ENCODE data around the gene ARHGAP32. TPM values are rescaled to one million over a fixed set of nuclear protein-coding genes. Genes with fewer than 3 reads are reported as not detected.
"Not testable (repeated sequence)": the region's sequence is repeated elsewhere in the genome, so short reads cannot be mapped to it uniquely, and the experiment has no call there.

The ARHGAP32 gene
- total and polyA plus RNA-seq, 9 donors, result 5.9 to 34.8 (median 28.4) TPM

DNA sequence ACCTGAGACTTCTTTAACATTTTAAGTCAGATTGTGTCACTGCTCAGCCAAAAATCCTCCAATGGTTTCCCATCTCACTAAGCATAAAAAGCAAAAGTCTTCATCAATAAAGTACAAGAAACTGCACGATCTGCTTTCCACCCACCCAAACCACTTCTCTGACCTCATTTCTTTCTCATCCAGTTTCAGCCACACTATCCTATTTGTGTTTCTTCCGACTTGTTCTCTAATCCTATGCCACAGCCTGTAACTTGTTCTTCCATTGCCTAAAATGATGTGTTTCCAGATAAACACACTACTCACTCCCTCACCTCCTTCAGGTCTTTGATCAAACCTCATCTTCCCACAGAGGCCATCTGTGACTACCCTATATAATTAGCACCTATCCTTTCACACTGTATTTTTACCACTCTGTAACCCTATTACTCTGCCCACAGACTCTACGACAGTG lies 28.4 kb downstream of the ARHGAP32 start:
- TF ChIP-seq CTCF (IDR thresholded peaks at IDR 0.05) (no peak), EP300 (IDR thresholded peaks at IDR 0.05) (no peak), POLR2A (IDR thresholded peaks at IDR 0.05) (no peak)
- intact Hi-C loops (cut with DNase I), result no loop called here
- 92 to 93% (median 92%) methylated on average over 3 of the region's 3 CpGs for WGBS, 3 donors
- Histone ChIP-seq H3K4me1 (ENCODE audit: insufficient read depth) (no peaks in the 10 kb centered on the region), H3K27ac (no peak overlapping the region), H3K27me3 (no peaks in the 10 kb centered on the region), H3K36me3 (no peaks in the 10 kb centered on the region), H3K4me3 (no peak overlapping the region), H3K9me3 (peaks cover 0 to 6% of the 10 kb centered on the region in 2 donors)
- no peak for DNase-seq

DNA sequence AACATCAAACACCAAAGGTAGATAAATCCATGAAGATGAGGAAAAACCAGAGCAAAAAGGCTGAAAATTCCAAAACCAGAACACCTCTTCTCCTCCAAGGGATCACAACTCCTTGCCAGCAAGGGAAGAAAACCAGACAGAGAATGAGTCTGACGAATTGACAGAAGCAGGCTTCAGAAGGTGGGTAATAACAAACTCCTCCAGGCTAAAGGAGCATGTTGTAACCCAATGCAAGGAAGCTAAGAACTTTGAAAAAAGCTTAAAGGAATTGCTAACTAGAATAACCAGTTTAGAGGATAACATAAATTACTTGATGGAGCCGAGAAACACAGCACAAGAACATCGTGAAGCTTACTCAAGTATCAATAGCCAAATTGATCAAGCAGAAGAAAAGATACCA lies 35.0 kb downstream of the ARHGAP32 start:
- H3K27me3 ChIP-seq; H3K4me3 ChIP-seq; H3K36me3 ChIP-seq; H3K4me1 ChIP-seq (ENCODE audit: insufficient read depth); H3K9me3 ChIP-seq; DNase-seq; H3K27ac ChIP-seq; intact Hi-C loops (cut with DNase I): not testable (repeated sequence)
- 91 to 95% (median 92%) methylated on average over 3 of the region's 3 CpGs for WGBS, 3 donors

GRCh38 chr11:129155745-129156144 lies 36.4 kb downstream of the ARHGAP32 start:
- TF ChIP-seq POLR2A (IDR thresholded peaks at IDR 0.05), result no peak
- TF ChIP-seq EP300 (IDR thresholded peaks at IDR 0.05), result no peak
- no peak for TF ChIP-seq CTCF (IDR thresholded peaks at IDR 0.05)
- H3K27me3 ChIP-seq, result no peaks in the 10 kb centered on the region
- no peaks in the 10 kb centered on the region for H3K9me3 ChIP-seq
- no peak overlapping the region for H3K4me3 ChIP-seq
- 96 to 97% (median 97%) methylated on average over 9 of the region's 9 CpGs for WGBS, 3 donors
- no peaks in the 10 kb centered on the region for H3K36me3 ChIP-seq
- H3K4me1 ChIP-seq (ENCODE audit: insufficient read depth), result no peaks in the 10 kb centered on the region
- no peak overlapping the region for H3K27ac ChIP-seq
- intact Hi-C loops (cut with DNase I), result no loop called here
- DNase-seq, result no peak

DNA sequence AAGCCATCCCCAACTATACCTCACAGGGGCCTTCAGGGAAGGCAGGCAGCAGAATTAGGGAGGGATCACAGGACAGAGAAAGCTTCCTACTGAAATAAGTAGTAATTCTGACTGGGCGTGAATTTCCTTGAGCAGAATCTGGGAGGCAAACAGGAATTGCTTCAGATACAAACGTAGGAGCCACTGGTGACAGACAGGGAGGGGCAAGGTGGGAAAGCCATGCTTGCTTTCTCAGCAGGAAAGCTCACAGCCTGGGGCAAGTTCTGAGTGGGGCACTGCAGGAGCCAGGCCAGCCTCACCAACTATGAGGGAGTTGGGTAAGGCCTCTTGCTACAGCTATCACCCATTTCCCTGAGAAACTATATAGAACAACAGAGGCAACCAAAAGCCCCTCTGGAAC lies 43.6 kb downstream of the ARHGAP32 start:
- DNase-seq, result no peak
- intact Hi-C loops (cut with DNase I), result no loop called here
- Histone ChIP-seq H3K9me3 (no peaks in the 10 kb centered on the region), H3K27ac (no peak overlapping the region), H3K27me3 (no peaks in the 10 kb centered on the region), H3K36me3 (no peaks in the 10 kb centered on the region), H3K4me1 (ENCODE audit: insufficient read depth) (no peaks in the 10 kb centered on the region), H3K4me3 (no peak overlapping the region)
- 97 to 100% (median 98%) methylated on average over 2 of the region's 2 CpGs for WGBS, 3 donors
- TF ChIP-seq POLR2A (IDR thresholded peaks at IDR 0.05) (no peak), EP300 (IDR thresholded peaks at IDR 0.05) (no peak), CTCF (IDR thresholded peaks at IDR 0.05) (no peak)

DNA sequence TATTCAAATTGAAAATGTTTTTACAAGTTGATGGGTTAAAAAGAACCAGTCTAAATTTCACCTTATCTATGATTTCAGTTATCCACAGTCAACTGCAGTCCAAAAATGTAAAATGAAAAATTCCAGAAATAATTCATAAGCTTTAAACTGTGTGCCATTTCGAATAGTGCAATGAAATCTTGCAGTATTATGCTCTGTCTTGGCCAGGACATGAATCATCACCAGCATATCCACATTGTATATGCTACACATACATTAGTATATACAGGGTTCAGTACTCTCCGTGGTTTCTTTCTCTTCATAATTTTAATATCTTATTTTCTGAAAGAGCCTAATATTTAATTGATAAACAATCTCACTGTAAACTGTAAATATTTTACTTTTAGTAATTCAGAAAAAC lies 45.9 kb downstream of the ARHGAP32 start:
- WGBS, 3 donors, result 51 to 63% (median 58%) methylated on average over 2 of the region's 2 CpGs
- Histone ChIP-seq H3K27me3 (no peaks in the 10 kb centered on the region), H3K9me3 (no peaks in the 10 kb centered on the region), H3K27ac (no peak overlapping the region), H3K4me3 (no peak overlapping the region), H3K36me3 (no peaks in the 10 kb centered on the region), H3K4me1 (ENCODE audit: insufficient read depth) (no peaks in the 10 kb centered on the region)
- TF ChIP-seq POLR2A (IDR thresholded peaks at IDR 0.05), result no peak
- TF ChIP-seq EP300 (IDR thresholded peaks at IDR 0.05), result no peak
- TF ChIP-seq CTCF (IDR thresholded peaks at IDR 0.05), result no peak
- intact Hi-C loops (cut with DNase I), result no loop called here
- no peak for DNase-seq
